Ishikawa (cell line): ENCODE measurements around the gene COA5.

ENCODE experiments used
- CEBPB ChIP-seq: IDR thresholded peaks from 2 replicates; pipeline ENCODE4 v1.6.1; 2012
- CREB1 ChIP-seq: IDR thresholded peaks from 2 replicates; pipeline ENCODE4 v1.6.1; 2012; ENCODE audit warnings: low read depth
- EGR1 ChIP-seq: IDR thresholded peaks from 2 replicates; pipeline ENCODE4 v1.6.1; 2012
- EP300 ChIP-seq: IDR thresholded peaks from 2 replicates; pipeline ENCODE4 v1.6.1; 2012; ENCODE audit warnings: borderline replicate concordance
- FOXM1 ChIP-seq: IDR thresholded peaks from 2 replicates; pipeline ENCODE4 v1.6.1; 2012; ENCODE audit warnings: low read depth, borderline replicate concordance
- NFIC ChIP-seq: IDR thresholded peaks from 2 replicates; pipeline ENCODE4 v1.6.1; 2012
- RAD21 ChIP-seq: IDR thresholded peaks from 2 replicates; pipeline ENCODE4 v1.6.1; 2012; ENCODE audit warnings: low read depth
- TAF1 ChIP-seq: IDR thresholded peaks from 2 replicates; pipeline ENCODE4 v1.6.1; 2012; ENCODE audit warnings: low read depth, mild to moderate bottlenecking
- TCF12 ChIP-seq: IDR thresholded peaks from 2 replicates; pipeline ENCODE4 v1.6.1; 2012; ENCODE audit warnings: low read depth
- TEAD4 ChIP-seq: IDR thresholded peaks from 2 replicates; pipeline ENCODE4 v1.6.1; 2012
- YY1 ChIP-seq: IDR thresholded peaks from 2 replicates; pipeline ENCODE4 v1.6.1; 2012; ENCODE audit warnings: low read depth
- ZBTB7A ChIP-seq: IDR thresholded peaks from 2 replicates; pipeline ENCODE4 v1.6.1; 2012; ENCODE audit warnings: low read depth
- TF ChIP-seq, protein P1 (sequence below): IDR thresholded peaks from 2 replicates; pipeline ENCODE4 v1.6.1; 2012
- TF ChIP-seq, protein P2 (sequence below): IDR thresholded peaks from 2 replicates; pipeline ENCODE4 v1.6.1; 2012; ENCODE audit warnings: low read depth, mild to moderate bottlenecking
- TF ChIP-seq, protein P3 (sequence below): IDR thresholded peaks from 2 replicates; pipeline ENCODE4 v1.6.1; 2012

The COA5 gene

DNA sequence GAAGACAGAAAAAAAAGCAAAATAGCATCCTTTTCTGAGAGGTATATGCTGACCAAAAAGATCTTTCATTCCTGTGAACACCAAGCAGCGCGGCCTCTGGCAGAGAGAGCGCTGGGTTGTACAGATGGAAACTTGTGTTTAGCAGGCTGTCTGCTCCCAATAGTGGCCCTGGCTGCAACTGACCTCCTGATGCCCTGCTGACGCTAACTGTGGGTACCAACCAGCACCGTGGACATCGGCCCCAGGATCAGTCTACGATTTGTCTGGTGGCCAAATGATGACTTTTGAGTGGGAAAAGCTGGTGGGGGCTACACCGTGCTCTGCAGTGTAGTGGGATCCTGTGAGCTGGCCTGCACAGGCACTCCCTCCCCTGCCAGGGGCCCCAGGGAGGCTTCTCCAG is 15.7 kb downstream of the COA5 start:
- TF ChIP-seq EP300: no peak
- no peak for TF ChIP-seq TEAD4
- no peak for TF ChIP-seq NFIC
- TF ChIP-seq YY1: no peak
- TF ChIP-seq, protein P1, sequence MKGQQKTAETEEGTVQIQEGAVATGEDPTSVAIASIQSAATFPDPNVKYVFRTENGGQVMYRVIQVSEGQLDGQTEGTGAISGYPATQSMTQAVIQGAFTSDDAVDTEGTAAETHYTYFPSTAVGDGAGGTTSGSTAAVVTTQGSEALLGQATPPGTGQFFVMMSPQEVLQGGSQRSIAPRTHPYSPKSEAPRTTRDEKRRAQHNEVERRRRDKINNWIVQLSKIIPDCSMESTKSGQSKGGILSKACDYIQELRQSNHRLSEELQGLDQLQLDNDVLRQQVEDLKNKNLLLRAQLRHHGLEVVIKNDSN: no peak
- TF ChIP-seq, protein P2, sequence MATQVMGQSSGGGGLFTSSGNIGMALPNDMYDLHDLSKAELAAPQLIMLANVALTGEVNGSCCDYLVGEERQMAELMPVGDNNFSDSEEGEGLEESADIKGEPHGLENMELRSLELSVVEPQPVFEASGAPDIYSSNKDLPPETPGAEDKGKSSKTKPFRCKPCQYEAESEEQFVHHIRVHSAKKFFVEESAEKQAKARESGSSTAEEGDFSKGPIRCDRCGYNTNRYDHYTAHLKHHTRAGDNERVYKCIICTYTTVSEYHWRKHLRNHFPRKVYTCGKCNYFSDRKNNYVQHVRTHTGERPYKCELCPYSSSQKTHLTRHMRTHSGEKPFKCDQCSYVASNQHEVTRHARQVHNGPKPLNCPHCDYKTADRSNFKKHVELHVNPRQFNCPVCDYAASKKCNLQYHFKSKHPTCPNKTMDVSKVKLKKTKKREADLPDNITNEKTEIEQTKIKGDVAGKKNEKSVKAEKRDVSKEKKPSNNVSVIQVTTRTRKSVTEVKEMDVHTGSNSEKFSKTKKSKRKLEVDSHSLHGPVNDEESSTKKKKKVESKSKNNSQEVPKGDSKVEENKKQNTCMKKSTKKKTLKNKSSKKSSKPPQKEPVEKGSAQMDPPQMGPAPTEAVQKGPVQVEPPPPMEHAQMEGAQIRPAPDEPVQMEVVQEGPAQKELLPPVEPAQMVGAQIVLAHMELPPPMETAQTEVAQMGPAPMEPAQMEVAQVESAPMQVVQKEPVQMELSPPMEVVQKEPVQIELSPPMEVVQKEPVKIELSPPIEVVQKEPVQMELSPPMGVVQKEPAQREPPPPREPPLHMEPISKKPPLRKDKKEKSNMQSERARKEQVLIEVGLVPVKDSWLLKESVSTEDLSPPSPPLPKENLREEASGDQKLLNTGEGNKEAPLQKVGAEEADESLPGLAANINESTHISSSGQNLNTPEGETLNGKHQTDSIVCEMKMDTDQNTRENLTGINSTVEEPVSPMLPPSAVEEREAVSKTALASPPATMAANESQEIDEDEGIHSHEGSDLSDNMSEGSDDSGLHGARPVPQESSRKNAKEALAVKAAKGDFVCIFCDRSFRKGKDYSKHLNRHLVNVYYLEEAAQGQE: no peak
- TF ChIP-seq TAF1: no peak
- TF ChIP-seq CREB1: no peak
- no peak for TF ChIP-seq RAD21
- no peak for TF ChIP-seq EGR1
- TF ChIP-seq ZBTB7A: no peak
- TF ChIP-seq FOXM1: no peak
- no peak for TF ChIP-seq CEBPB
- TF ChIP-seq TCF12: no peak
- TF ChIP-seq, protein P3, sequence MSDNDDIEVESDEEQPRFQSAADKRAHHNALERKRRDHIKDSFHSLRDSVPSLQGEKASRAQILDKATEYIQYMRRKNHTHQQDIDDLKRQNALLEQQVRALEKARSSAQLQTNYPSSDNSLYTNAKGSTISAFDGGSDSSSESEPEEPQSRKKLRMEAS: no peak

DNA sequence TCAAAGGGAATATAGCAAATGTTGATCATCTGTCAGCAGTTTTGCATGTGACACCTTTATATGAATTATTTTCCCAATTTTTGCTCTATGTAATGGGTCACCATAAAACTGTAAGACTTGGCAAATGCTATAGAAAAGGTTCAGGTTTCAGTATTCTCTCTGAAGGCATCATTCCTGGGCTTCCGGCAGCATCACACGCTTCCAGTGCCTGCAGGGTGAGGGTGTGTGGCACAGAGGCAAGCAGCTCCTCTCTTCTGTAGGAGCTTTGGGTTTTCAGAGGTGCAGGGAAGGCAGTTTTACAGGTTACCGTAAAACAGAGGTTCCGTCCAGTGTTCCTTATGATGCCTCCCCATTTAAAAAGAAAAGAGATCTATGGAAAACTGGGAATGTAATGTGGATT is 18.8 kb downstream of the COA5 start:
- no peak for TF ChIP-seq EGR1

DNA sequence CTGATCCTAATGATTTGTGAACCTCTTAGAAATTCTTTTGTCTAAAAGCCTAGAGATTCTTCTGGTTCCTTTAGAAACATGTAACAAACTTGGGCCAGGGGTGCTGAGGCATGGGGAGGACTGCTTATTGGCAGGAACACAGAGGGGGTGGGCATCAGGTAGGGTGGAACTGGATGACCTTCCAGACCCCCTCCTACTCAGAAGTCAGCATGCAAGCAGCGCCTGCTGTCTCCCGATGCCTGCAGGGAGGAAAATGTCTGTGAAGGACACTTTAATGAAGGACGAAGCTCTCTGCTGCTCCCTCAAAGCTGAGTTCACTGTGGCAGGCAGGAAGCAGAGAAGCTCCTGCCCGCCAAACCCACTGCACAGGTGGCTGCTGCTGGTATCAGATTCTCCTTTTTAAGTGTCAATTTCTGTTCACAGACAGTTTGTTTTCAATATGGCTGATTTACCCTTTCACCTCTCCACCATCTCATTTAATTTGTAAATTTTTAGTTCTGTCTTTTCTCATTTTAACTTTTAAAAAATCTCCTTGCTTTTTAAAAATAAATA is 19.4 kb downstream of the COA5 start:
- TF ChIP-seq, protein P2: no peak

DNA sequence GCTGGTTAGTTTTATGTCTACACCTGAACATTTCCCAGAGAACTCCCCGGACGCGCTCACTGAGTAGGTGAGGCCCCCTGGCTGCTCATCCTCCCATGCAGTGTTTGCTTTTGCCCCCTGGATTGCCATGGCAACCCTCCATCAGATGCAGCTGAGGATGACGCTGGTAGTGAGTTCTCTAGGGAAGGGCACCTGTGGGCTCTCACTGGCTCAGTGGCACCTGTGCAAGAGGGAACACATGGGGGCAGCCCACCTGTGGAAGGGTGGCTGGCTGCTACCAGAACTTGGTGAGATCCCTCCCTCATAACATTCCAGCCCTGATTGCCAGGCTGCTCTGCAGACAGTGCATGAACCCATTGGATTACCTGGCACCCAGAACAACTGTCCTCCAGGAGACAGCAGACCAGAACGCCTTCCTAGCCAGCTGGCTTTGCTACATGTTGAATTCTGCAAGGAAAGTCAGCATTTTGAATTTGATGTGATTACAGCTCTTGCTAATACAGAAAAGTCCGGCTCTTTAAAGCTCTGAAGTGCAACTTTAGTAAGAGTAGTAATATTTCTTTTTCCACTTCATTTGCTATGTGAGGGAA is 21.7 kb downstream of the COA5 start:
- TF ChIP-seq, protein P2: no peak
- TF ChIP-seq FOXM1 (no peak), RAD21 (no peak), EP300 (no peak), NFIC (no peak), TAF1 (no peak), YY1 (no peak), TCF12 (no peak), CREB1 (no peak), ZBTB7A (no peak), EGR1 (no peak), CEBPB (no peak), TEAD4 (no peak)
- TF ChIP-seq, protein P3: no peak
- TF ChIP-seq, protein P1: no peak

DNA sequence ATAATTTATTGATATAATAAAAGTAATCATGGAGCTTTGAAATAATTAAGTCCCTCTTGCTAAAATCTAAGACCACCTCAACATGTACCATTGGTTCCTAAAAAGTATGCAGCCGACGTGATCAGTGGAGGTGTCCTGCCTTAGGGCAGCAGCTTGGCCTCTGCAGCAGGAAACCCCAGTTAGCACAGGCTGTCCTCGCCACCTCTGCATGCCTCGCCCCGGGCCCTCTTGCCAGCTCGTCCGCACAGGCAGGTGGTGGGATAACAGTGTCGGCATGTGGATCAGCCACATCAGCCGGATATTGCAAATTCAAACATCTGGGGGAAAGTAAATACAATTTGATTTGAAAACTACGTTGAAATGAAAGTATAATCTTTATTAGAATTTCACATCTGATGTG is 22.9 kb downstream of the COA5 start:
- TF ChIP-seq ZBTB7A (no peak), EP300 (no peak), CREB1 (no peak), EGR1 (no peak), YY1 (no peak), NFIC (no peak), FOXM1 (no peak), RAD21 (no peak), TAF1 (no peak), CEBPB (no peak), TCF12 (no peak), TEAD4 (no peak)
- TF ChIP-seq, protein P2: no peak
- TF ChIP-seq, protein P3: no peak
- TF ChIP-seq, protein P1: no peak
